Stimulated activated naive CD8-positive, alpha-beta T cell treated with anti-CD3 and anti-CD28 coated beads, Interleukin-15, amount 100 ng/mL, for 72 hours (primary cell): ENCODE measurements around the gene ZFYVE19.
"Not testable (repeated sequence)": the region's sequence is repeated elsewhere in the genome, so short reads cannot be mapped to it uniquely, and the experiment has no call there.

ENCODE experiments used
- ATAC-seq: fragments of 150-1000 bp; cut with Tn5 transposase; 2 replicates; pipeline ENCODE4 v1.10.0; 2021; ENCODE audit warnings: mild to moderate bottlenecking, moderate library complexity
- DNase-seq, 2 donors: peaks; one replicate each; pipeline ENCODE4 v3.0.0; 2021 to 2022
- H3K27ac Mint-ChIP-seq, 2 donors: one replicate each; pipeline ENCODE4 v1.8.0; 2022; ENCODE audit warnings: mild to moderate bottlenecking in 2 of 2, mixed read lengths in 2 of 2, moderate library complexity in 2 of 2
- H3K27me3 Mint-ChIP-seq: one replicate; pipeline ENCODE4 v1.8.0; 2022; ENCODE audit warnings: mixed read lengths
- H3K4me1 Mint-ChIP-seq: one replicate; pipeline ENCODE4 v1.8.0; 2022; ENCODE audit warnings: mild to moderate bottlenecking, mixed read lengths
- H3K4me3 Mint-ChIP-seq, 2 donors: one replicate each; pipeline ENCODE4 v1.8.0; 2022; ENCODE audit warnings: mild to moderate bottlenecking in 2 of 2, mixed read lengths in 2 of 2, moderate library complexity in 1 of 2
- H3K9me3 Mint-ChIP-seq, 2 donors: one replicate each; pipeline ENCODE4 v1.8.0; 2022; ENCODE audit warnings: mixed read lengths in 2 of 2

ZFYVE19 gene

DNA sequence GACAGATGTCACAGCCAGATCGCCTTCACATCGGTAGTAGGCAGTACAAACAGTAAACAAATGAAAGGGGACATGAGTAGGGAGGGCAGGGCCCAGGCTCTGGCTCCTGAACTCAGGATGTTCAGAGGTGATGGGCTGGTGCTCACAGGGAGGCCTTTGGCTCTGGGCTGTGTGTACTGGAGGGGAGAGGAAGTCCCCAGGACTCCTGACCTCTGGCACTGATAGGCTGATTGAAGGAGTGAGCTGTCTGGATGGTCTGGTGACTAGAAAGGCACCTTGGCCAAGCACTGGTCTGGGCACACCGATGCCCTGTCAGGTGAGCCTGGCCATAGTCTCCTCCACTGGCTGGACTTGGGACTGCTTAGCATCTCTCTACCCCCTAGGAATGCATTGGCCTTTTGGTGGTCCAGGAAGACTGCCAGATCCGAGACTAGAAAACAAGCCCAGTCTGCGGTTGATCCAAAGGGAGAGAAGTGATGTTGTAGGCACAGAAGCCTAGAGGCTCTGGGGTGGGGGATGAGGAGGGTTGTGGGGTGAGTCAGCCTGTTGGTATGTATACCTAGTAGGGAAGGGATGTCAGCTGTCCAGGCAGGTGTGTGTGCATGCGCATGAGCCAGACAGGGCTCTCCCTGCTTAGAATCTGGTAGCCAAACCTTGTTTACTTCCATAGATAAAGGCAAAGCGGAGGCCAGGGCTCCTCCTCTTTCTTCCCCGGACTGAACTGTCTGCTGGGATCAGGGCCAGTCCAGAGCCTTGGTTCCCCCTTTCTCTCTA, 38.8 kb downstream of the ZFYVE19 start:
- ATAC-seq (no peak), DNase-seq (no peak)
- Mint-ChIP-seq H3K4me3 (peak overlapping the region; percentile 9 to 11), H3K4me1 (peaks cover 35% of the 10 kb centered on the region), H3K27ac (no peak overlapping the region), H3K9me3 (no peaks in the 10 kb centered on the region), H3K27me3 (peaks cover 27% of the 10 kb centered on the region)

- Mint-ChIP-seq H3K4me1 (peaks cover 35% of the 10 kb centered on the region), H3K4me3 (peak overlapping the region in 1 of 2 donors; percentile 7), H3K27ac (no peak overlapping the region), H3K9me3 (no peaks in the 10 kb centered on the region), H3K27me3 (peaks cover 27% of the 10 kb centered on the region)
- DNase-seq (no peak), ATAC-seq (no peak)
These were observed 39.9 kb downstream of the ZFYVE19 start for GRCh38 chr15:40846841-40847222.

- H3K27me3 Mint-ChIP-seq = peaks cover 27% of the 10 kb centered on the region
- H3K27ac Mint-ChIP-seq = no peak overlapping the region
- DNase-seq = no peak
- peaks cover 35% of the 10 kb centered on the region for H3K4me1 Mint-ChIP-seq
- peak overlapping the region in 1 of 2 donors; percentile 7 for H3K4me3 Mint-ChIP-seq
- no peaks in the 10 kb centered on the region for H3K9me3 Mint-ChIP-seq
- ATAC-seq = no peak
These were observed 40.5 kb downstream of the ZFYVE19 start for GRCh38 chr15:40847223-40847961.

DNA sequence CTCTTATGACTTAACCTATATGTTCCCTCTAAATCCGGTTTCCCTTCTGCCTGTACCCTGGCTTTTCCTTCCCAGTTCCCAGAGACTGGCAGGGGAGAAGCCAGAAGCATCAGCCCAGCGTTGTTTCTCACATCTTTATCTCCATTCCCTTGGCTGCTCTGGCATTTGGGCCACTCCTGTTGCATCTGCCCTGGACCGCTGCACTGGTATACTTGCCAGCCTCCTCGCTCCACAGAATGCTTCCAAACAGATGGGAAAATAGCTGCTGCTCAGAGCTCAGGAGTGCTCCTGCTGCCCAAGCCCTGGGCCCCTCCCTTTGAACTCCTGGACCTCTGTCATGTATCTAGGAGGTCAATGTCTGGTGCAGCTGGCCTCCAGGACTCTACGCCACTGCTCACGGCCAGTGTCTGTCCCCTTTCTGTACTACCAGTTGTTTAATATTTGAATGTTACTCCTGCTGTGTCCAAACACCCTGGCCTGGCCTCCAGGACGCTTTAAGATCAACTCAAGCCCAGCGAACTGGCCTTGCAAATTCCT, 43.8 kb downstream of the ZFYVE19 start:
- Mint-ChIP-seq H3K4me3 (no peak overlapping the region), H3K27ac (no peak overlapping the region), H3K27me3 (peaks cover 1% of the 10 kb centered on the region), H3K4me1 (peaks cover 23% of the 10 kb centered on the region), H3K9me3 (no peaks in the 10 kb centered on the region)
- ATAC-seq (no peak), DNase-seq (no peak)

DNA sequence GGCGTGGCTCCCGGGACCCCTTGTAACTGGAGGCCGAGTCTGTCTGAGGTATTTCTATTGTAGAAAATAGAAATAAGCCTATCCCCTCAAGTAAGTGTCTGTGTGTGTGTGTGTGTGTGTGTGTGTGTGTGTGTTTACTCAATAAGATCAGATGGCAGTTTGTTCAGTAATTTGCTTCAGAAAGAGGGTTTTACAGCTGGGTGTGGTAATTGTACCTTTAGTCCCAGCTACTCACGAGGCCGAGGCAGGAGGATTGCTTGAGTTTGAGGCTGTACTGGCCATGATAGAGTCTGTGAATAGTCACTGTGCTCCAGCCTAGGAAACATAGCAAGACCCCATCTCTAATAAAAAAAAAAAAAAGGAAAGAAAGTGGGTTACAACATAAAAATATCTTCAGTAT, 45.6 kb downstream of the ZFYVE19 start:
- no peak overlapping the region for H3K4me3 Mint-ChIP-seq
- ATAC-seq = no peak

GRCh38 chr15:40853241-40853890, 46.5 kb downstream of the ZFYVE19 start:
- H3K4me3 Mint-ChIP-seq = no peak overlapping the region
- no peak for ATAC-seq
- H3K9me3 Mint-ChIP-seq = no peaks in the 10 kb centered on the region

More for the DNA sequence above, 45.6 kb downstream of the ZFYVE19 start:
- Mint-ChIP-seq H3K9me3 (no peaks in the 10 kb centered on the region), H3K27me3 (no peaks in the 10 kb centered on the region), H3K4me1 (peaks cover 12% of the 10 kb centered on the region), H3K27ac (peak overlapping the region in 1 of 2 donors; percentile 77)
- no peak for DNase-seq

GRCh38 chr15:40854161-40854560, 47.3 kb downstream of the ZFYVE19 start:
- DNase-seq = no peak
- Mint-ChIP-seq H3K4me1 (peaks cover 17% of the 10 kb centered on the region), H3K27ac (no peak overlapping the region), H3K4me3 (no peak overlapping the region), H3K9me3 (no peaks in the 10 kb centered on the region), H3K27me3 (no peaks in the 10 kb centered on the region)
- ATAC-seq = no peak

More at GRCh38 chr15:40853241-40853890, 46.5 kb downstream of the ZFYVE19 start:
- Mint-ChIP-seq H3K27me3 (no peaks in the 10 kb centered on the region), H3K4me1 (peaks cover 10% of the 10 kb centered on the region), H3K27ac (no peak overlapping the region)
- no peak for DNase-seq

DNA sequence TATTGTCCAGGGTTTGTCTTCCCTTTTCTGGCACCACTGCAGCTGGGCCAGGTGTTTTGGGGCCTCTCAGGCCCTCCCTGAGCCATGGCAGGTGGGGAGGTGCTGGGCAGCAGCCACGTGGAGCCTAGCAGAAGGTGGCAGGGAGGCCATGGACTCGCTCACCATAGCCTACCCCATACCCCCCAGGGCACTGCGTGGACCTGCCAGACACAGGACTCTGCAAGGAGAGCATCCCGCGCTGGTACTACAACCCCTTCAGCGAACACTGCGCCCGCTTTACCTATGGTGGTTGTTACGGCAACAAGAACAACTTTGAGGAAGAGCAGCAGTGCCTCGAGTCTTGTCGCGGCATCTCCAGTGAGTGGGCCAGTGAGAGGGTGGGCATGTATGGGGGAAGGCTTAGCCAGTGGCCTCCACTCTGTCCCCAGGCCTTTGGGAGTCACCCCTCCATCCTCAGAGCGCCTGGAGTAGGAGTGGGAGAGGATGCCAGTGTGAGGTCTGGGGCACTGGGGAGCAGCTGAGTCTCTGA, 48.9 kb downstream of the ZFYVE19 start:
- Mint-ChIP-seq H3K4me3 (no peak overlapping the region), H3K9me3 (no peaks in the 10 kb centered on the region), H3K4me1 (peaks cover 22% of the 10 kb centered on the region), H3K27ac (no peak overlapping the region), H3K27me3 (no peaks in the 10 kb centered on the region)
- DNase-seq (no peak), ATAC-seq (no peak)

DNA sequence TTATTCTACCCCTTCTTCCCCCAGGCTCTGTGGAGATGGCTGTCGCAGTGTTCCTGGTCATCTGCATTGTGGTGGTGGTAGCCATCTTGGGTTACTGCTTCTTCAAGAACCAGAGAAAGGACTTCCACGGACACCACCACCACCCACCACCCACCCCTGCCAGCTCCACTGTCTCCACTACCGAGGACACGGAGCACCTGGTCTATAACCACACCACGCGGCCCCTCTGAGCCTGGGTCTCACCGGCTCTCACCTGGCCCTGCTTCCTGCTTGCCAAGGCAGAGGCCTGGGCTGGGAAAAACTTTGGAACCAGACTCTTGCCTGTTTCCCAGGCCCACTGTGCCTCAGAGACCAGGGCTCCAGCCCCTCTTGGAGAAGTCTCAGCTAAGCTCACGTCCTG, 49.9 kb downstream of the ZFYVE19 start:
- H3K27ac Mint-ChIP-seq = peak overlapping the region in 1 of 2 donors; percentile 29
- H3K4me1 Mint-ChIP-seq = peaks cover 22% of the 10 kb centered on the region
- no peaks in the 10 kb centered on the region for H3K9me3 Mint-ChIP-seq
- no peaks in the 10 kb centered on the region for H3K27me3 Mint-ChIP-seq
- no peak for DNase-seq
- H3K4me3 Mint-ChIP-seq = no peak overlapping the region
- no peak for ATAC-seq

- no peak overlapping the region for H3K27ac Mint-ChIP-seq
- no peak overlapping the region for H3K4me3 Mint-ChIP-seq
- H3K27me3 Mint-ChIP-seq = no peaks in the 10 kb centered on the region
- H3K4me1 Mint-ChIP-seq = peaks cover 22% of the 10 kb centered on the region
- ATAC-seq = peak; percentile 90
- peak; percentile 84 for DNase-seq
- no peaks in the 10 kb centered on the region for H3K9me3 Mint-ChIP-seq
These were observed 50.9 kb downstream of the ZFYVE19 start for GRCh38 chr15:40857601-40858341.

DNA sequence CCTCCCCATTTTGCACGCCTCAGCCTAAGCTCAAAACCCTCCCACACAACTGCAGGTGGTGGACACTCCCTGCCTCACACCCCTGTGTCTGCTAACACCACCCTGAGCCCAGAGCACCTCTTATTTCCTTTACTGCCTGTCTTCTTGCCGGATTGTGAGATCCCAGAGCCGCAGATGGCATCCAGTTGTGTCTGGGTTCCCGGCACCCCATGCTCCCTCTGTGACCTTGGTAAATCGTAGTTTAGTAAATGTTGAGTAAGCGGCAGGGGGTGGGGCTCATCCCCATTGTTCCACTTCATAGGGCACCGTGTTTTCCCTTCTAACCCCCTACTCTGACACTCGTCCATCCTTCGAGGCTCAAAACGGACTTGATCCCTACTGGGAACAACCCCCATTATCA, 51.8 kb downstream of the ZFYVE19 start:
- Mint-ChIP-seq H3K27ac (no peak overlapping the region), H3K9me3 (no peaks in the 10 kb centered on the region), H3K4me3 (no peak overlapping the region), H3K27me3 (no peaks in the 10 kb centered on the region), H3K4me1 (peaks cover 22% of the 10 kb centered on the region)
- DNase-seq (no peak), ATAC-seq (no peak)

- Mint-ChIP-seq H3K4me1 (peaks cover 22% of the 10 kb centered on the region), H3K27me3 (peaks cover 5% of the 10 kb centered on the region), H3K4me3 (peak overlapping the region in 1 of 2 donors; percentile 31), H3K9me3 (no peaks in the 10 kb centered on the region), H3K27ac (no peak overlapping the region)
- ATAC-seq (peak; percentile 92), DNase-seq (peak; percentile 83 to 85)
These were observed 52.4 kb downstream of the ZFYVE19 start for GRCh38 chr15:40859206-40859851.

GRCh38 chr15:40861147-40861546, 54.3 kb downstream of the ZFYVE19 start:
- not testable (repeated sequence) for ATAC-seq, H3K9me3 Mint-ChIP-seq, H3K27ac Mint-ChIP-seq, DNase-seq, H3K4me3 Mint-ChIP-seq
- H3K27me3 Mint-ChIP-seq = peaks cover 13% of the 10 kb centered on the region
- peaks cover 22% of the 10 kb centered on the region for H3K4me1 Mint-ChIP-seq

GRCh38 chr15:40863660-40864270, 56.9 kb downstream of the ZFYVE19 start:
- no peak overlapping the region for H3K4me3 Mint-ChIP-seq
- no peaks in the 10 kb centered on the region for H3K9me3 Mint-ChIP-seq
- H3K27me3 Mint-ChIP-seq = peaks cover 13% of the 10 kb centered on the region
- ATAC-seq = no peak
- no peak overlapping the region for H3K27ac Mint-ChIP-seq
- H3K4me1 Mint-ChIP-seq = peaks cover 9% of the 10 kb centered on the region
- no peak for DNase-seq
